WTC11 (cell line): ENCODE results near the gene CUL9. TPM values are rescaled to one million over a fixed set of nuclear protein-coding genes. Genes with fewer than 3 reads are reported as not detected.

Source experiments
- ATAC-seq: fragments of 200-7000 bp; cut with Tn5 transposase; 2 replicates; pipeline ENCODE4 v1.10.0; 2021; ENCODE audit warnings: mild to moderate bottlenecking, moderate library complexity
- CTCF ChIA-PET: fragments of 300-600 bp; sonication (Branson Sonifier 250); formaldehyde crosslinking; loops from one replicate; lab custom pipeline; 2021; ENCODE audit warnings: antibody characterized with exemption; lab: Charles Lee
- POLR2A ChIA-PET: fragments of 350-600 bp; sonication (Branson Sonifier 250); formaldehyde crosslinking; loops from one replicate; lab custom pipeline; 2021; ENCODE audit warnings: antibody characterized with exemption; lab: Charles Lee
- DNase-seq: peaks from one replicate; pipeline ENCODE4 v3.0.0; 2021; ENCODE audit warnings: low spot score
- H3K27ac Mint-ChIP-seq: 2 replicates; pipeline ENCODE4 v1.8.0; 2021; ENCODE audit warnings: mixed read lengths
- H3K27me3 Mint-ChIP-seq: 2 replicates; pipeline ENCODE4 v1.8.0; 2021; ENCODE audit warnings: low read depth, mild to moderate bottlenecking, moderate library complexity, mixed read lengths
- H3K36me3 Mint-ChIP-seq: 2 replicates; pipeline ENCODE4 v1.8.0; 2021; ENCODE audit warnings: mixed read lengths
- H3K4me1 Mint-ChIP-seq: 2 replicates; pipeline ENCODE4 v1.8.0; 2022; ENCODE audit warnings: mixed read lengths
- H3K4me3 Mint-ChIP-seq: 2 replicates; pipeline ENCODE4 v1.8.0; 2021; ENCODE audit warnings: mild to moderate bottlenecking, moderate library complexity, mixed read lengths
- H3K9me3 Mint-ChIP-seq: 2 replicates; pipeline ENCODE4 v1.8.0; 2021; ENCODE audit warnings: mixed read lengths
- CREB1 ChIP-seq: sonication (generic); formaldehyde crosslinking; IDR thresholded peaks from 2 replicates; pipeline ENCODE4 v1.8.0; 2023; ENCODE audit warnings: mild to moderate bottlenecking, missing genetic modification reagents
- TCF7 ChIP-seq: sonication (generic); formaldehyde crosslinking; IDR thresholded peaks from 2 replicates; pipeline ENCODE4 v1.8.0; 2022; ENCODE audit warnings: mild to moderate bottlenecking, low read depth, missing genetic modification reagents, moderate library complexity
- TEAD1 ChIP-seq: sonication (generic); formaldehyde crosslinking; IDR thresholded peaks from 2 replicates; pipeline ENCODE4 v1.8.0; 2022; ENCODE audit warnings: mild to moderate bottlenecking, missing genetic modification reagents
- ZNF138 ChIP-seq: sonication (generic); formaldehyde crosslinking; conservative IDR thresholded peaks from 2 replicates; pipeline ENCODE4 v1.8.1; 2022; ENCODE audit warnings: mild to moderate bottlenecking, moderate library complexity, missing genetic modification reagents
- ZNF219 ChIP-seq: sonication (generic); formaldehyde crosslinking; IDR thresholded peaks from 2 replicates; pipeline ENCODE4 v1.8.0; 2023; ENCODE audit warnings: missing genetic modification reagents, mild to moderate bottlenecking, borderline replicate concordance
- ZNF396 ChIP-seq: fragments of 250-450 bp; sonication (Bioruptor Pico); IDR thresholded peaks from 2 replicates; pipeline ENCODE4 v1.8.0; 2021; ENCODE audit warnings: mild to moderate bottlenecking, moderate library complexity, borderline replicate concordance
- ZNF423 ChIP-seq: fragments of 250-450 bp; sonication (Bioruptor Pico); IDR thresholded peaks from 2 replicates; pipeline ENCODE4 v2.1.2; 2022; ENCODE audit warnings: mild to moderate bottlenecking, moderate library complexity
- total RNA-seq: library from RNA; stranded (reverse); gene quantifications from 3 replicates; pipeline ENCODE4 v1.2.3, GENCODE V29; 2021
- TF ChIP-seq, protein P1 (sequence below): fragments of 250-450 bp; sonication (Bioruptor Pico); IDR thresholded peaks from 2 replicates; pipeline ENCODE4 v1.9.0; 2021; ENCODE audit warnings: mild to moderate bottlenecking
- TF ChIP-seq, protein P2 (sequence below): sonication (generic); formaldehyde crosslinking; IDR thresholded peaks from 2 replicates; pipeline ENCODE4 v1.8.0; 2023; ENCODE audit warnings: missing genetic modification reagents
- TF ChIP-seq, protein P3 (sequence below): sonication (generic); formaldehyde crosslinking; IDR thresholded peaks from 2 replicates; pipeline ENCODE4 v1.8.1; 2023; ENCODE audit warnings: mild to moderate bottlenecking, missing genetic modification reagents, moderate library complexity
- TF ChIP-seq, protein P4 (sequence below): sonication (generic); formaldehyde crosslinking; conservative IDR thresholded peaks from 2 replicates; pipeline ENCODE4 v1.8.1; 2023; ENCODE audit warnings: mild to moderate bottlenecking, low read depth, missing genetic modification reagents, moderate library complexity
- TF ChIP-seq, protein P5 (sequence below): sonication (generic); formaldehyde crosslinking; IDR thresholded peaks from 2 replicates; pipeline ENCODE4 v1.8.0; 2022; ENCODE audit warnings: missing genetic modification reagents
- TF ChIP-seq, protein P6 (sequence below): sonication (generic); formaldehyde crosslinking; IDR thresholded peaks from 2 replicates; pipeline ENCODE4 v1.8.1; 2022; ENCODE audit warnings: missing genetic modification reagents, borderline replicate concordance

The CUL9 gene
- total RNA-seq, 1 experiment from 2014 or later, result 15.2 TPM

DNA sequence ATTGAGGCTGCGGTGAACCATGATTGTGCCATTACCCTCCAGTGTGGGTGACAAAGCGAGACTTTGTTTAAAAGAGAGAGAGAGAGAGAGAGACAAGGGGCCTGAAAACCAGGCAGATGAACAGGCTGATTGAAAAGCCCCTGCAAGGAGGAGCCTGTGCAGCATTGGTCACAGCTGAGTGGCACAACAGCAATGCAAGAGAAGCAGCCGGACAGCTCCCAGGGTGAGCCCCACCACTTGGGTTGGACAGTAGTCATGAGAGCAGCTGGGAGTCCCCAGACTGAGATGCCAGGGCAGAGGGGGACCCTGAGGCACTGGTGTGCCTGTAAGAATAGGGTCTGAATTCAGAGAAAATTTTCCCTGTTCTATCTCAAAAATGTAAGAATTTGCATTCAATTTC, 37.1 kb downstream of the CUL9 start:
- Mint-ChIP-seq H3K27me3 (no peaks in the 10 kb centered on the region), H3K36me3 (no peaks in the 10 kb centered on the region), H3K9me3 (no peaks in the 10 kb centered on the region), H3K4me1 (peaks cover 5% of the 10 kb centered on the region; the same call in 1 of the 2 replicates), H3K4me3 (no peak overlapping the region), H3K27ac (no peak overlapping the region)
- DNase-seq (no peak), ATAC-seq (no peak)
- ChIA-PET CTCF (interaction anchor here (3.4 kb wide), 1 partner anchor 10 kb away, joined by 18 read pairs; the partner anchor contains the start of gene DNPH1), POLR2A (no interaction called here)
- no peak for TF ChIP-seq ZNF423 (CRISPR knock-in tag)
- TF ChIP-seq, all 79 proteins: peak for 0

DNA sequence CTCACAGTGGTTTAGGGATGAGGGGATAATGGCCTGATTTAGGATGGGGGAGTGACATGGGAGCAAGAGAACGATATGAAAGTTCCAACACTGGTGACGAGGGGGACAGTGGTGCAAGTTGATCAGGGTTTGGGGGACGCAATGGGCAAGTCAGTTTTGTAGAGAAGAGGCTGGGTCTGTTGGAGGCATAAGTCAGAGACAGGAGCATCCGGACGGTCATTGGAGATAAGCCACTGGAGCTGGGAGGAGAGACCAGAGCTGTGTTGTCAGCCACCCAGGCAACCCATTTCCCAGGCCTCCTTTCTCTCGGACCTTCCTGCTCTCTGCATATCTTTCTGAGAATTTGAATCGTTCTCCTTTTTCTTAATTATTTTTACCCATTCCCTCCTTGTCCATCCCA, 37.8 kb downstream of the CUL9 start:
- ChIA-PET POLR2A (interaction anchor here (0.6 kb wide), 1 partner anchor 110 kb away, joined by 3 read pairs; no protein-coding TSS in a partner anchor), CTCF (interaction anchor here (1.5 to 2.0 kb wide), 2 partner anchors 9 to 27 kb away, joined by 3 to 22 read pairs; partner anchors contain the start of gene DNPH1)
- peaks cover 9% of the 10 kb centered on the region; the same call in 1 of the 2 replicates for H3K4me1 Mint-ChIP-seq
- no peaks in the 10 kb centered on the region for H3K9me3 Mint-ChIP-seq
- TF ChIP-seq TCF7 (CRISPR knock-in tag) (no peak), ZNF396 (no peak), CREB1 (CRISPR knock-in tag) (no peak), TEAD1 (no peak), ZNF219 (CRISPR knock-in tag) (no peak), ZNF138 (CRISPR knock-in tag) (no peak)
- TF ChIP-seq, protein P1, sequence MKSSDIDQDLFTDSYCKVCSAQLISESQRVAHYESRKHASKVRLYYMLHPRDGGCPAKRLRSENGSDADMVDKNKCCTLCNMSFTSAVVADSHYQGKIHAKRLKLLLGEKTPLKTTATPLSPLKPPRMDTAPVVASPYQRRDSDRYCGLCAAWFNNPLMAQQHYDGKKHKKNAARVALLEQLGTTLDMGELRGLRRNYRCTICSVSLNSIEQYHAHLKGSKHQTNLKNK (CRISPR knock-in tag), result no peak
- TF ChIP-seq, protein P2, sequence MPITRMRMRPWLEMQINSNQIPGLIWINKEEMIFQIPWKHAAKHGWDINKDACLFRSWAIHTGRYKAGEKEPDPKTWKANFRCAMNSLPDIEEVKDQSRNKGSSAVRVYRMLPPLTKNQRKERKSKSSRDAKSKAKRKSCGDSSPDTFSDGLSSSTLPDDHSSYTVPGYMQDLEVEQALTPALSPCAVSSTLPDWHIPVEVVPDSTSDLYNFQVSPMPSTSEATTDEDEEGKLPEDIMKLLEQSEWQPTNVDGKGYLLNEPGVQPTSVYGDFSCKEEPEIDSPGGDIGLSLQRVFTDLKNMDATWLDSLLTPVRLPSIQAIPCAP (CRISPR knock-in tag), result no peak
- no peak for DNase-seq
- no peak for ATAC-seq
- H3K36me3 Mint-ChIP-seq, result no peaks in the 10 kb centered on the region
- H3K4me3 Mint-ChIP-seq, result no peak overlapping the region
- H3K27ac Mint-ChIP-seq, result no peak overlapping the region
- H3K27me3 Mint-ChIP-seq, result no peaks in the 10 kb centered on the region

DNA sequence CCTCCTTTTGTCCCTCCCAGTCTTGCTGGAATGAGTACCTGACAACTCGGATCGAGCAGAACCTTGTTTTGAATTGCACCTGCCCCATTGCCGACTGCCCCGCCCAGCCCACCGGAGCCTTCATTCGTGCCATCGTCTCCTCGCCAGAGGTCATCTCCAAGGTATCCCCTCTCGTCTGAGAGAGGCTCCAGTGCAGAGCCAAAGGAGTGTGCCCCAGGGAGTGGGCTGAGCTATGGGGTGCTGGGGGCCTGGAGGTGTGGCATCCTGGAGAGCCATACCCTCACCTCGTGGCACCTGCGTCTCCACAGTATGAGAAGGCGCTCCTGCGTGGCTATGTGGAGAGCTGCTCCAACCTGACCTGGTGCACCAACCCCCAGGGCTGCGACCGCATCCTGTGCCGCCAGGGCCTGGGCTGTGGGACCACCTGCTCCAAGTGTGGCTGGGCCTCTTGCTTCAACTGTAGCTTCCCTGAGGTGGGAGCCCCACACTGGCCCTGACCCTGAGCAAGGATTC, 38.5 kb downstream of the CUL9 start:
- ChIA-PET POLR2A (interaction anchor here (0.6 kb wide), 1 partner anchor 275 kb away, joined by 10 read pairs; no protein-coding TSS in a partner anchor), CTCF (interaction anchor here (1.5 to 2.0 kb wide), 2 partner anchors 9 to 26 kb away, joined by 3 to 22 read pairs; partner anchors contain the start of gene DNPH1)
- H3K27me3 Mint-ChIP-seq, result no peaks in the 10 kb centered on the region
- H3K36me3 Mint-ChIP-seq, result peaks cover 4% of the 10 kb centered on the region; the same call in 1 of the 2 replicates
- H3K4me1 Mint-ChIP-seq, result peaks cover 9% of the 10 kb centered on the region; the same call in 1 of the 2 replicates
- ATAC-seq (no peak), DNase-seq (no peak)
- H3K9me3 Mint-ChIP-seq, result no peaks in the 10 kb centered on the region
- TF ChIP-seq, protein P3, sequence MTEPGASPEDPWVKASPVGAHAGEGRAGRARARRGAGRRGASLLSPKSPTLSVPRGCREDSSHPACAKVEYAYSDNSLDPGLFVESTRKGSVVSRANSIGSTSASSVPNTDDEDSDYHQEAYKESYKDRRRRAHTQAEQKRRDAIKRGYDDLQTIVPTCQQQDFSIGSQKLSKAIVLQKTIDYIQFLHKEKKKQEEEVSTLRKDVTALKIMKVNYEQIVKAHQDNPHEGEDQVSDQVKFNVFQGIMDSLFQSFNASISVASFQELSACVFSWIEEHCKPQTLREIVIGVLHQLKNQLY (CRISPR knock-in tag), result no peak
- TF ChIP-seq, protein P4, sequence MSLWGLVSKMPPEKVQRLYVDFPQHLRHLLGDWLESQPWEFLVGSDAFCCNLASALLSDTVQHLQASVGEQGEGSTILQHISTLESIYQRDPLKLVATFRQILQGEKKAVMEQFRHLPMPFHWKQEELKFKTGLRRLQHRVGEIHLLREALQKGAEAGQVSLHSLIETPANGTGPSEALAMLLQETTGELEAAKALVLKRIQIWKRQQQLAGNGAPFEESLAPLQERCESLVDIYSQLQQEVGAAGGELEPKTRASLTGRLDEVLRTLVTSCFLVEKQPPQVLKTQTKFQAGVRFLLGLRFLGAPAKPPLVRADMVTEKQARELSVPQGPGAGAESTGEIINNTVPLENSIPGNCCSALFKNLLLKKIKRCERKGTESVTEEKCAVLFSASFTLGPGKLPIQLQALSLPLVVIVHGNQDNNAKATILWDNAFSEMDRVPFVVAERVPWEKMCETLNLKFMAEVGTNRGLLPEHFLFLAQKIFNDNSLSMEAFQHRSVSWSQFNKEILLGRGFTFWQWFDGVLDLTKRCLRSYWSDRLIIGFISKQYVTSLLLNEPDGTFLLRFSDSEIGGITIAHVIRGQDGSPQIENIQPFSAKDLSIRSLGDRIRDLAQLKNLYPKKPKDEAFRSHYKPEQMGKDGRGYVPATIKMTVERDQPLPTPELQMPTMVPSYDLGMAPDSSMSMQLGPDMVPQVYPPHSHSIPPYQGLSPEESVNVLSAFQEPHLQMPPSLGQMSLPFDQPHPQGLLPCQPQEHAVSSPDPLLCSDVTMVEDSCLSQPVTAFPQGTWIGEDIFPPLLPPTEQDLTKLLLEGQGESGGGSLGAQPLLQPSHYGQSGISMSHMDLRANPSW (CRISPR knock-in tag), result no peak
- TF ChIP-seq, protein P5, sequence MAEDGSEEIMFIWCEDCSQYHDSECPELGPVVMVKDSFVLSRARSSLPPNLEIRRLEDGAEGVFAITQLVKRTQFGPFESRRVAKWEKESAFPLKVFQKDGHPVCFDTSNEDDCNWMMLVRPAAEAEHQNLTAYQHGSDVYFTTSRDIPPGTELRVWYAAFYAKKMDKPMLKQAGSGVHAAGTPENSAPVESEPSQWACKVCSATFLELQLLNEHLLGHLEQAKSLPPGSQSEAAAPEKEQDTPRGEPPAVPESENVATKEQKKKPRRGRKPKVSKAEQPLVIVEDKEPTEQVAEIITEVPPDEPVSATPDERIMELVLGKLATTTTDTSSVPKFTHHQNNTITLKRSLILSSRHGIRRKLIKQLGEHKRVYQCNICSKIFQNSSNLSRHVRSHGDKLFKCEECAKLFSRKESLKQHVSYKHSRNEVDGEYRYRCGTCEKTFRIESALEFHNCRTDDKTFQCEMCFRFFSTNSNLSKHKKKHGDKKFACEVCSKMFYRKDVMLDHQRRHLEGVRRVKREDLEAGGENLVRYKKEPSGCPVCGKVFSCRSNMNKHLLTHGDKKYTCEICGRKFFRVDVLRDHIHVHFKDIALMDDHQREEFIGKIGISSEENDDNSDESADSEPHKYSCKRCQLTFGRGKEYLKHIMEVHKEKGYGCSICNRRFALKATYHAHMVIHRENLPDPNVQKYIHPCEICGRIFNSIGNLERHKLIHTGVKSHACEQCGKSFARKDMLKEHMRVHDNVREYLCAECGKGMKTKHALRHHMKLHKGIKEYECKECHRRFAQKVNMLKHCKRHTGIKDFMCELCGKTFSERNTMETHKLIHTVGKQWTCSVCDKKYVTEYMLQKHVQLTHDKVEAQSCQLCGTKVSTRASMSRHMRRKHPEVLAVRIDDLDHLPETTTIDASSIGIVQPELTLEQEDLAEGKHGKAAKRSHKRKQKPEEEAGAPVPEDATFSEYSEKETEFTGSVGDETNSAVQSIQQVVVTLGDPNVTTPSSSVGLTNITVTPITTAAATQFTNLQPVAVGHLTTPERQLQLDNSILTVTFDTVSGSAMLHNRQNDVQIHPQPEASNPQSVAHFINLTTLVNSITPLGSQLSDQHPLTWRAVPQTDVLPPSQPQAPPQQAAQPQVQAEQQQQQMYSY (CRISPR knock-in tag), result no peak
- TF ChIP-seq, protein P6, sequence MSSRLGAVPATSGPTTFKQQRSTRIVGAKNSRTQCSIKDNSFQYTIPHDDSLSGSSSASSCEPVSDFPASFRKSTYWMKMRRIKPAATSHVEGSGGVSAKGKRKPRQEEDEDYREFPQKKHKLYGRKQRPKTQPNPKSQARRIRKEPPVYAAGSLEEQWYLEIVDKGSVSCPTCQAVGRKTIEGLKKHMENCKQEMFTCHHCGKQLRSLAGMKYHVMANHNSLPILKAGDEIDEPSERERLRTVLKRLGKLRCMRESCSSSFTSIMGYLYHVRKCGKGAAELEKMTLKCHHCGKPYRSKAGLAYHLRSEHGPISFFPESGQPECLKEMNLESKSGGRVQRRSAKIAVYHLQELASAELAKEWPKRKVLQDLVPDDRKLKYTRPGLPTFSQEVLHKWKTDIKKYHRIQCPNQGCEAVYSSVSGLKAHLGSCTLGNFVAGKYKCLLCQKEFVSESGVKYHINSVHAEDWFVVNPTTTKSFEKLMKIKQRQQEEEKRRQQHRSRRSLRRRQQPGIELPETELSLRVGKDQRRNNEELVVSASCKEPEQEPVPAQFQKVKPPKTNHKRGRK (CRISPR knock-in tag), result no peak
- no peak overlapping the region for H3K27ac Mint-ChIP-seq
- H3K4me3 Mint-ChIP-seq, result no peak overlapping the region
